ENCODE measurements around the gene ERRFI1.
A peak's percentile ranks its signal among the peaks of the same experiment; 100 is the strongest.

ERRFI1 gene

DNA sequence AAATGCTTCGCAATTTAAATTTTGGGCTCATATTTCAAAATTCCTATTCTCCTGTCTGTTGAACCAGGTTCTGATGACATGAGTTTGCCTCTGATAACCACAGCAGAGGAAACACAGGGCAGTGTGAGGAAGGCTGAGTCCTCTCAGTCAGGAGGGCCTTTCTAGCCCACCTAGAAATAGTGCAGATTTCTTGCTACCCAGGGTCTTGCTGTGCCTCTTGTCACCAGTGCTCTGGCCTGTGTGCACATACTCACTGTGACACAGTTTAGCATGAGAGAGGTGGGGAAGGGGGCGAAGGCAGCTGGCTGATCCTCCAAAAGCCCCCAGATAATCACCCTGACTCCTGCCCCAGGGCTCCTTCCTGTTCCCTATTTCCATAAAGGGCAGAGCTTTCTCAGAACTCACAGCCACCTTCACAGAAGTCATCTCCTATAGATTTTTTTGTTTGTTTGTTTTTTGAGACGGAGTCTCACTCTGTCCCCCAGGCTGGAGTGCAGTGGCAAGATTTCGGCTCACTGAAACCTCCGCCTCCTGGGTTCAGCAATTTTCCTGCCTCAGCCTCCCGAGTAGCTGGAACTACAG, 23.7 kb downstream of the ERRFI1 start:
- peak; percentile 56 for DNase-seq

DNA sequence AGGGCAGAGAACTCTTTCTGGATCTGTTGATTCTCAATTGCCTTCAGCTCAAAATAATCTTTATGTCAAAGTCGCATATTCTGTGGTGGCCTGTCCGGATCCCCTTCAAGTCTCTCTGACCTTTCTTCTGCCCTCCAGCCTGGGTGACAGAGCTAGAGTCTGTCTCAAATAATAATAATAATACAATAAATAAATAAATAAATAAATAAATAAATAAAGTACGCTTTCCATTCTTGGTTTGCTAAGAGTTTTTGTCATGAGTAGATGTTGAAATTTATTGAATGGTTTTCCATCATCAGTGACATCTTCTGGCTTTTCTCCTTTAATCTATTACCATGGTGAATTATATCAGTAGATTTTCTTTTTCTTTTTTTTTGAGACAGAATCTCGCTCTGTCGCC, 30.7 kb downstream of the ERRFI1 start:
- DNase-seq: no peak

DNA sequence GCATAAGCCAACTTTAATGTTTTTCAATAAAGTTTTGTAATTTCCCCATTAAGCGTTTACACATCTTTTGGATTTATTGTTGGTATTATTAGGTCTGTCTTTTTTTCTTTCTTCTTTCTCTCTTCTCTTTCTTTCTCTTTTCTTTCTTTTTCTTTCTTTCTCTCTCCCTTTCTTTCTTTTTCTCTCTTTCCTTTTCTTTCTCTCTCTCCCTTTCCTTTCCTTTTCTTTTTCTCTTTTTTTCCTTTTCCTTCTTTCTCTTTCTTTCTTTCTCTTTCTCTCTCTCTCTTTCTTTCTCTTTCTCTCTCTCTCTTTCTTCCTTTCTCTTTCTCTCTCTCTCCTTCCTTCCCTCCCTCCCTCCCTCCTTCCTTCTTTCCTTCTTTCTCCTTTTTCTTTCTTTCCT, 31.3 kb downstream of the ERRFI1 start:
- no peak for DNase-seq

DNA sequence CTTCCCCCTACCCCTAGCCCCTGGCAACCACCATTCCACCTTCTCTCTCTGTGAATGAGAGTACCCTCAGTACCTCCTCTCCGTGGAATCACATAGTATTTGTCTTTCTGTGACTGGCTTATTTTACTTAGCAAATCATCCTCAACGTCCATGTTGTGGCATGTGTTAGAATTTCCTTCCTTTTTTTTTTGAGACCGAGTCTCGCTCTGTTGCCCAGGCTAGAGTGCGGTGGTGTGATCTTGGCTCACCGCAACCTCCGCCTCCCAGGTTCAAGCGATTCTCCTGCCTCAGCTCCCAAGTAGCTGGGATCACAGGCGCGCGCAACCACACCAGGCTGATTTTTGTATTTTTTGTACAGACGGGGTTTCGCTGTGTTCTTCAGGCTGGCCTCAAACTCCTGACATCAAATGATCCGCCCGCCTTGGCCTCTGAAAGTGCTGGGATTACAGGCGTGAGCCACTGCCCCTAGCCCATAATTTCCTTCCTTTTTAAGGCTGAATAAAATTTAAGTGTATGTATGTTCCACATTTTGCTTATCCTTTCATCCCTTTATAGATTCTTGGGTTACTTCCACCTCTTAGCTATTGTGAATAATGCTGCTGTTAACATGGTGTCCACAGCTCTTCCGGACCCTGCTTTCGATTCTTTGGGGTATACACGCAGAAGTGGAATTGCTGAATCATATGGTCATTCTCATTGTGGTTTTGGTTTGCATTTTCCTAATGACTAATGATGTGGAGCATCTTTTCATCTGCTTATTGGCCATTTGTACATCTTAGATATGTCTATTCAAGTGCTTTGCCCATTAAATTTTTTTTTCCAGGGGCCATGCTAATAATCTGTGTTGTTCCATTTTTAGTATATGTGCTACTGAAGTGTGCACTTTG, 32.3 kb downstream of the ERRFI1 start:
- DNase-seq: peak; percentile 87

DNA sequence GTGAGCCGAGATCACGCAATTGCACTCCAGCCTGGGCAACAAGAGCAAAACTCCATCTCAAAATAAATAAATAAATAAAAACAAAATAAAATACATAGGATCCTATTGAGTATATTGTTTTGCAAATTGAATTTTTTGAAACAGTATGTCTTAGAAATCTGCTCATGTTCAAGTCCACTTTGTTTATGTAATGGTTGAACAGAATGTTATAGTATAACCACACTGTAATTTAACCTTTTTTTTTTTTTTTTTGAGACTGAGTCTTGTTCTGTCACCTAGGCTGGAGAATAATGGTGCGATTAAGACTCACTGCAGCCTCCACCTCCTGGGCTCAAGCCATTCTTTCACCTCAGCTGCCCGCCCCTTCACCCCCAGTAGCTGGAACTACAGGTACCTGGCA, 33.2 kb downstream of the ERRFI1 start:
- DNase-seq: no peak

DNA sequence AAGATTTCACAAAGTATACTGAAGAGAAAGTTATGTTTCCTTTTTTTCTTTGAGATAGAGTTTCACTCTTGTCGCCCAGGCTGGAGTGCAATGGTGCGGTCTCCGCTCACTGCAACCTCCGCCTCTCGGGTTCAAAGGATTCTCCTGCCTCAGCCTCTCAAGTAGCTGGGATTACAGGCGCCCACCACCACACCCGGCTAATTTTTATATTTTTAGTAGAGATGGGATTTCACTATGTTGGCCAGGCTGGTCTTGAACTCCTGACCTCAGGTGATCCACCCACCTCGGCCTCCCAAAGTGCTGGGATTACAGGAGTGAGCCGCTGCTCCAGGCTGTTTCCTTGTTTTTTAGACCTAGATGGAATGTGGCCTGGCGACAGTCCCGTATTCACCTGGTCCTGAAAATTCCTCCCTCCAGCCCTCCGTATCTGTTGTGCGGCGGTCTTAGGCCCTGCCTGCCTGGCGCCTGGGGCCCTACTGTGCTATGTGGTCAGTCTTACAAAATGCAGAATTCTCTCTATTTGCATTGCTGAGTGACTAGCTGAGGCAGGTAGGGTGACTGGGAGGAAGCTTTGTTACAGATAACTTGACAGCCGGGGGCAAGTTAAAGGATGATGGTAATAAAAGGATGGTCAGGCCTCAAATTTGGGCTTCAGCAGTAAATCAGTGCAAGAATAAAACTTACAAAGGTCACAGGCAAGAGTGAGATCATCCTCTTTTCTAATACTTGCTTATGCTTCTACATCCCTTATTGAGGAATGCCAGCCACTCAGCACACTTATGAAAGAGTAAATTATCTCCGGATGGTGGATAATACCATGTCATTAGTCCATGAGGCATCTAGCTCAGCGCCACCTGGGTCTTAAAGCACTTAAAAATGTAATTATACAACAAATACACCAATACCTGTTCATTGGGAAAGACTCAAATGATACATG, 34.3 kb downstream of the ERRFI1 start:
- no peak for DNase-seq

DNA sequence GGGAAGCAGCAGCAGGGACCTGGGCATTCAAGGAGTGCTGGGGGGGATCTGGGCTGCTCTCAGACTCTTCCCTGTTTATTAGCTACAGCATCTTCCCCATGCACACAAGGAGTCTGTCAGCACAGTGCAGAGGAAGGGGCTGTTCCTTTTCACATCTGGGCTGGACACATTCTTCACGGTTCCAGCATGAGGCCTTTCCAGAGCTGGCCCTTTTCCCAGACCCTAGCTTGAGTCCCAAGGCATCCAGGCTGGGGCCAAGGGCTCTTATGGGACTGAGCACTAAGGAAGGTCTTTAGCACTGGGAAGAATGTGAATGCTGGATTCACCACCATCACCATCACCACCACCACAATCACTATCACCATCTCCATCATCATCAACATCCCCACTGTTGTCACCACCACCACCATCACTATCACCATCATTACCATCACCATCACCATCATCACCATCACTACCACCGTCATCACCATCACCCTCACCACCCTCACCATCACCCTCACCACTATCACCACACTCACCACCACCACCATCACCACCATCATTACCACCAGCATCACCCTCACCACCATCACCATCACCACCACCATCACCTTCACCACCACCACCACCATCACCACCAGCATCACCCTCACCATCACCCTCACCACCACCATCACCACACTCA, 36.2 kb downstream of the ERRFI1 start:
- no peak for DNase-seq

DNA sequence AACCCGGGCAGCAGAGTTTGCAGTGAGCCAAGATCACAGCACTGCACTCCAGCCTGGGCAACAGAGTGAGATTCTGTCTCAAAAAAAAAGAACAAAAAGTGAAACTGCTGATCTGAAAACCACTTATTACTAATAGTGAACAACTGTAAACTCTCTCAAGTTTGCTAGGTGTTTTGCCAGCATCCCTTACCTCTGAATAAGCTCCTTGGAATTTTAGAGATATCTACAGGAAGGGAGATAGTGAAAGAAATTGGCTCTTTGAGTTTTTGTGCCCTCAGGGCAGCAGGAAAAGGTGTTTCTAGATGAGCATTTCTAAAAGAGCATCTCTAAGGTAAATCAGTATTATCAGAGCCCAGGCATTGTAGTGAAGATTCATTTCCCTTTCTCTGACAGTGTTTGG, 37.5 kb downstream of the ERRFI1 start:
- DNase-seq: no peak

DNA sequence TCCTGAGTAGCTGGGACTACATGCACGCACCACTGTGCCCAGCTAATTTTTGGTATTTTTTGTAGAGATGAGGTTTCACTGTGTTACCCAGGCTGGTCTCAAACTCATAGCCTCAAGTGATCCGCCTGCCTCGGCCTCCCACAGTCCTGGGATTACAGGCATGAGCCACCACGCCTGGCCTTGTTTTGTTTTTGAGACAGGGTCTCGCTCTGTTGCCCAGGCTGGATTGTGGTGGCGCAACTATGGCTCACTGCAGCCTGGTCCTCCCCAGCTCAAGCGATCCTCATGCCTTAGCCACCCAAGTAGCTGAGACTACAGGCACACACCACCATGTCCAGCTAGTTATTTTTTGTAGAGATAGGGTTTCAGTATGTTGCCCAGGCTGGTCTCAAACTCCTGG, 38.6 kb downstream of the ERRFI1 start:
- no peak for DNase-seq

DNA sequence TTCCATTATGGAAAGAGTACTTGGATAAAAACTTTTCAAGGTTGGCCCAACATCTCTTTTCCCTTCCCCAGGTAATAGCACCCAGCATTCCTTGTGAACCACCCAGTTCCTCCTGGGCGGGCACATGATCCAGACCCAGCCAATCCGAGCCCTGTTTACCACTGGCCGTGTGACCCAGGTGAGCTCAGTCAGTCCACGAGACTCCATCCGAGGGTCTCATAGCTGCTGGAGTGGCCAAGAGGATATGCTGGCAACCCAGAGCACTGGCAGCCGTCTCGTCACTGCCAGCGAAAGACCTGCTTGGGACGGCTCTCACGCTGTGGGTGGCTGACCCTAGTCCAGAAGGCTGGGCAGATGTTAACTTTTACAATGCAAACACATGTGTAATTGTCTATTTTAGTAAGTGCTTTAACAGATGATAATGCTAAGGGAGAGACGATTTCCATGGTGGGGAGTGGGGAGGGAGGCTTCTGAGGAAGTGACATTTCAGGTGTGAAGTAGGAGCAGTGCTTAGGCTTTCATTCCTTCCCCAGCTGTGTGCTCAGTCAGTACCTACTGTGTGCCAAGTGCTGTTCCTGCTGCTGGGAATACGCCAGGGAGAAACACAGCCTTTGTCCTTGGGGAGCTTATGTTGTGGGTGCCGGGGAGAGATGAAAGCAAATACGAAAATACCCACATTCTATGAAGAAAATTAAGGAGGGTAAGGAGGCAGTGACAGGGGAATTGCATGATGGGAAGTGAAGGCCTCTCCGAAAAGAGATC, 40.1 kb downstream of the ERRFI1 start:
- no peak for DNase-seq

DNA sequence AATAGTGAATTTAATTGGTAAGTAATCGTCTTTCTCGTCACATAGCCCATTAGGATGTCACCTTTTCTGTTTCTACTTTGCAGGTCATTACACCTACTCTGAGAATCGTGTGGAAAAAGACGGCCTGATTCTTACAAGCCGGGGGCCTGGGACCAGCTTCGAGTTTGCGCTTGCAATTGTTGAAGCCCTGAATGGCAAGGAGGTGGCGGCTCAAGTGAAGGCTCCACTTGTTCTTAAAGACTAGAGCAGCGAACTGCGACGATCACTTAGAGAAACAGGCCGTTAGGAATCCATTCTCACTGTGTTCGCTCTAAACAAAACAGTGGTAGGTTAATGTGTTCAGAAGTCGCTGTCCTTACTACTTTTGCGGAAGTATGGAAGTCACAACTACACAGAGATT, 41.3 kb downstream of the ERRFI1 start:
- DNase-seq: no peak

DNA sequence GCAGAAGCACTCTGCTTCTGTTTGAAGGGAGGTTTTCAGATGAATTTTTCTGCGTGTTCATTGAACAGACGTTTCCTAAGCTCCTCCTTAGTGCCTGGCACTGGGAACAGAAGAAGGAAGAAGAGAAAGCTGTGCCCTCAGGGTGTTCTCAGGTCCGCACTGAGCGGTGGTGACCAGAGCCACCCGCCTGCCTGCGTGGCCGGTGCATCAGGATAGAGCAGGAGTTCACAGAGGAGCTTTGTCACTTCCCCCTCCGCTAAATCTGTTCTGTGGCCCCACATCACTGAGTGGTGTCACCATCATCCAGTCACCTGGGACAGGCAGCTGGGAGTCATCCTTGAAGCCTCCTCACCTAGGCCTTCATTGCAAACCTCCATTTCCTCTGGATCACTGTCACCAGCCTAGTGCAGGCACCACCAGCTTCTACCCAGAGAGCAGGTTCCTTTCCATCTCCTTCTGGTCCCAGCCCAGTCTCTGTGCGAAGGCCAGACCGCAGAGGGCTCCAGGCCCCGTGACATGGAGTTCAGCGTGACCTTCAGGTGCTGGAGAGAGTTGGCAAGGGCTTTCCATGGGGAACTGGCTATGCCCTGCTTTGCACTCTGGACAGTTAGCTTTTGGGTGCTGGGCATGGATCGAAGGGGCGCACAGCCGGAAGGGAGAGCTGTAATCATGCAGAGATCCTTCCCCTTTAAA, 42.9 kb downstream of the ERRFI1 start:
- DNase-seq: no peak

DNA sequence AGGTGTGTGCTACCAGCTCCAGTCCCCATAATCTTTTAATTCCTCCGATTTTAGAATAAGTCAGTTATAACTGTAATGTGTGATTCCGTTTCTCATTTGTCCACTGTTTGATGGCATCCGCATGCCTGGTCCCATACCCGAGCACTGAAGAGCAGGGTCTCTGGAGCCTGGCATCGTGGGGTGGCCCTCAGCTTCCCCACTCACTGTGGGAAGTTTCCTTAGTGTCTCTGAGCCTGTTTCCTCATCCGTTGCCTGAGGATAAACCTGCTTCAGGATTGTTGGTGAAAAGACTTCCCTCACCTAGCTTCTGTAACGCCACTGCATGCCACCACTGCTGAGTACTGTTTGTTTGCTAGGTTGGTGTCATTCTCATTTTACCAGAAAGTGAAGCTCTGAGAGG, 45.1 kb downstream of the ERRFI1 start:
- DNase-seq: no peak

DNA sequence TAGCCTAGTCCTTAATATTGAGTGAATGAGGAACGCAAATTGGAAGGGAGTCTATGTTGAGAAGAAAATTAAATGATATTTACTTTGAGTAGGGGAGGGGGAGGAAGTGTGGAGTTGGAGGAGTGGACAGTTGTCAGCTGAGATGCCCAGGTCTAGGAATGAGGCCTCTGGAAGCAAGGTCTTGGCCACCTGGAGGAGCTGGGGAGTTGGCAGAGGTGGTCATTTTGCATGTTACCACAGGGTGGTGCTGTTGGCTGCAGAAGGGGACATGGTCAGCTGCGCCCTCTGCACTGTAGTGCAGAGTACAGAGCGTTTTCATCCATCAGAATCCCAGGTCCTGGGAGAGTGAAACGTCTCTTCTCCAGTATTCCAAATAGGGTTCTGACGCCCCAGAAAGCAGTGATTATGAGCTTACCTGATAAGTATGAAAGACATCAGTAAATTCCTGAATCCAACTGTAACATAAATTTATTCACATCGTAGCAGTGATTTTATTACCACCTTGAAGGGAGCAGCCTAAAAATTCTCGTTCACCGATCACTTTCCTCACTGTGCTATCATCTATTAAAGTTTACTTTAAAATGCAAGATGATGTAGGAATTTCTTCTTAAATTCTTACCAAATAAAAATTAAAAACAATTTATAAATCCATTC, 50.8 kb downstream of the ERRFI1 start:
- DNase-seq: peak; percentile 50

DNA sequence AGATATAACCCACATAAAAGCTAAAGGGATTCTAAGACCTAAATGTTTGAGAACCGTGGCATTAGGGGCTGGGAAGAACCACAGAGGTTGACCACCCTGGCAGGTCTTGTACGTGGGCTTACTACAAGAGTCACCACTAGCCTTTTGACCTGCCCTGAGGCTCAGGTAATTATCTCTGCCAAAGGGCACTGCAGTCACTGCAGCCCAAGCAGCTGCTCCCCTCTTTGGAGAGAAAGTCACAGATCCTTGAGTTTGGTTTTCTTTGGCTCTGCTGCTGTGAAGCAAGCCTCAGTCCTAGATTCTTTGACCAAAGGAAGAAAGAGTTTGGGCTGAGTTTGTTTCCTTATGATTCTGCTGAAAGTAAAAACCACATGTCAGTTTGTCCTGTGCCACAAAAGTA, 53.0 kb downstream of the ERRFI1 start:
- no peak for DNase-seq

DNA sequence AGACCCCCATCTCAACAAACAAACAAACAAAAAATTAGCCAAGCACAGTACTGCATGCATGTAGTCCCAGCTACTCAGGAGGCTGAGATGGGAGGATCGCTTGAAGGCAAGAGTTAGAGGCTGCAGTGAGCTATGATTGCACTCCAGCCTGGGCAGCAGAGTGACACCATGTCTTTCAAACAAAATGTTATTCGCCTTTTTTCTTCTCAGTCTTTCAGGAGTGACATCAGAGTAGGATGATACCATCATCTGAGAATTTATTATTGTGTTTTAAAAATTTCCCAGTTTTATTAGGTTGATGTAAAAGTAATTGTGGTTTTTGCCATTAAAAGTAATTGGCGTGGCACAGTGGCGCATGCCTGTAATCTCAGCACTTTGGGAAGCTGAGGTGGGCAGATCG, 53.8 kb downstream of the ERRFI1 start:
- DNase-seq: no peak

DNA sequence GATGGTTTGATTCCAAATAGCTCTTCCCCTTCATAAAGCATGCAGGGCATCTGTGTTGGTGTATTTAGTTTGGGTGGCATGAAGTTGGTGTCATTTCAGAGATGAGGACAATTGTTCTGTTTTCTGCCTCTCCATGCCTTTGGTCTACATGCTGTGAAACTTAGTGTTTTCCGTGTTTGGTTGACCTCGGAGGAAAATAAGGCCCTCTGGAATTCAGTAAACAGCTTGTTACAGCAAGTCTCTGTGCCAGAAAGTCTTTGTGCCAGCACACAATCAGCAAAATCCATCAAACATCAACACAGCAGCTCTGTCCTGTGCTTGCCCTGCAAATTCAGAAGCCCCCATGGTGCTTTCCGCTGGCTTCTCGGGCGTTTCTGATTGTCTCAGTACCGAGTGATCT, 55.1 kb downstream of the ERRFI1 start:
- no peak for DNase-seq

DNA sequence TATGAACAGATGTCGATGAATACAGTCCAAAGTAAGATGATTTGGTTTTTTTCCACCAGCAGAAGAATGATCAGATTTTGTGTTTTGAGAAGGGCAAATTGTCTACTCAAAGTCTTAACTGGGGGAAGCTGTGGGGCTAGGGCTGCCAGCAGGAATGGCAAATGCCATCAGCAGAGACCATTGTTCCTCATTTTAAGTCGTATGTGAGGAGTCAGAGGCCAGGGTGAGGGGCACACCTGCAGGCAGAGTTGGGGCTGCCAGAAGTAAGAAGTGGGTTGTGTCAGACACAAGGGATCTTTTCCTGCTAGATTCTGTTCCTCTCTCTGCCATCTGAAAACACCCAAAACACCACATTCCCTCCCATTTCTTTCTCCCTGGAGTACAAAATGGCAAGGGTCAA, 55.9 kb downstream of the ERRFI1 start:
- DNase-seq: no peak

DNA sequence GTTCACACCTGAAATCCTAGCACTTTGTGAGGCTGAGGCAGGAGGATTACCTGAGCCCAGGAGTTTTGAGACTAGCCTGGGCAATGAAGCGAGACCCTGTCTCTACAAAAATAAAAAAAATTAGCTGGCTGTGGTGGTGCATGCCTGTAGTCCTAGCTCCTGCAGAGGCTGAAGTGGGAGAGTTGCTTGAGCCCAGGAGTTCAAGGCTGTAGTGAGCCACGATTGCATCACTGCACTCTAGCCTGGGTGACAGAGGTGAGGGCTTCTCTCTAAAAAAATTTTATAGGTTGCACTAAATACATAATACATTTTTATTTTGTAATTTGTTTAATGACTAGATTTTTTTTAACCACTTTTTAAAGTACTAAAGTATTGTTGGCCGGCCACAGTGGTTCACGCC, 58.5 kb downstream of the ERRFI1 start:
- DNase-seq: no peak

DNA sequence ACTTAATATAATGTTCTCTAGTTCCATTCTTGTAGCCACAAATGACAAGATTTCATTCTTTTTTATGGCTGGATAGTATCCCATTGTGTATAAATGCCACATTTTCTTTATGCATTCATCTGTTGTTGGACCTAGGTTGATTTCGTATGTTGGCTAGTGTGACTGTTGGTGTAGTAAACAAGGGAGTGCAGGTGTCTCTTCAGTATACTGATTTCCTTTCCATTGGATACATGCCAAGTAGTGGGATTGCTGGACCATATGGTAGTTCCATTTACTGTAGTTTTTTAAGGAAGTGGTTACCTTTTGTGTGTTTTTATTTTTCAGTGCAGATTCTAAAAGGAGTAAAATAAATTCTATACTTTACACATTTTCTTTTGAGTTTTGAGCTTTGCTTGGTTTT, 58.9 kb downstream of the ERRFI1 start:
- no peak for DNase-seq

DNA sequence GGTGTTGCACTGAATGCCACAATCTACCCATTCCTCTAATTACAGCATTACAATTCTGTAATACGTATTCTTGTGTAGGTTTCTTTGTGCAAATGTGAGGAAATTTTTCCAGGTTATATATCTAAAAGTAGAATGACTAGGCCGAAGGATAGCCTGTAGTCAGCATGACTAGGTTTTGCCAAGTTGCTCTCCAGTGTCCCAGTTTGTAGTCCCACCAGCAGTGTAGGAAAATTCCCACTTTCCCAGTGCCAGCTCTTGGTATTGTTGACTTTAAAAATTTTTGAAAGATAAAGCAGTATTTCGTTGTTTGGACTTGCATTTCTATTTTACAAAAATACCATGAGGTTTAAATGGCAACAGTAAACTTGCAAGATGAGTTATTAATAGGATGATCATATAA, 61.6 kb downstream of the ERRFI1 start:
- no peak for DNase-seq

Measured in inflammatory macrophage treated with lipopolysaccharide for 4 hours (primary cell).